IMR-90 (cell line): ENCODE results near the gene EDEM3. TPM values are rescaled to one million over a fixed set of nuclear protein-coding genes. Genes with fewer than 3 reads are reported as not detected.
A peak's percentile ranks its signal among the peaks of the same experiment; 100 is the strongest.

Experiments
- ATAC-seq: fragments of 200-7000 bp; cut with Tn5 transposase; 2 replicates; pipeline ENCODE4 v1.9.1; 2020; ENCODE audit warnings: low read depth, mild to moderate bottlenecking, moderate library complexity
- BruUV-seq: library from RNA; stranded (reverse); fragments of 400-500 nt; replicated peaks from 2 replicates; lab custom pipeline; 2021; lab: Mats Ljungman, UMichigan
- CTCF ChIA-PET: fragments of 300-600 bp; formaldehyde crosslinking; extraction: SDS; loops from one replicate; lab custom pipeline; 2021; ENCODE audit warnings: antibody characterized with exemption; lab: Yijun Ruan, JAX
- POLR2A ChIA-PET: fragments of 300-600 bp; sonication (Branson Sonifier 250); formaldehyde crosslinking; loops from one replicate; lab custom pipeline; 2022; ENCODE audit warnings: antibody characterized with exemption; ENCODE audit not compliant: unreplicated experiment; lab: Charles Lee
- DNase-seq: peaks from one replicate; pipeline ENCODE4 v3.0.0; 2013
- H2AFZ ChIP-seq: replicated peaks from 2 replicates; pipeline ENCODE3; 2013; ENCODE audit warnings: low read length, mild to moderate bottlenecking; ENCODE audit not compliant: poor library complexity
- H2AK5ac ChIP-seq: 2 replicates; pipeline ENCODE4 v1.6.1; 2013; ENCODE audit warnings: low read depth, low read length, inconsistent platforms
- H2AK9ac ChIP-seq: replicated peaks from 2 replicates; pipeline ENCODE3; 2013; ENCODE audit warnings: mild to moderate bottlenecking, low read depth, low read length, moderate library complexity; ENCODE audit not compliant: poor library complexity
- H2BK120ac ChIP-seq: 2 replicates; pipeline ENCODE4 v1.6.1; 2013; ENCODE audit warnings: low read depth, low read length, inconsistent platforms
- H2BK15ac ChIP-seq: 3 replicates; pipeline ENCODE4 v1.6.1; 2013; ENCODE audit warnings: low read depth, low read length, inconsistent platforms
- H2BK20ac ChIP-seq: 2 replicates; pipeline ENCODE4 v1.6.1; 2013; ENCODE audit warnings: low read depth, mild to moderate bottlenecking, inconsistent platforms, low read length, moderate library complexity
- H2BK5ac ChIP-seq: 2 replicates; pipeline ENCODE4 v1.6.1; 2013; ENCODE audit warnings: mild to moderate bottlenecking, low read depth, low read length, inconsistent platforms; ENCODE audit not compliant: poor library complexity, severe bottlenecking
- H3K14ac ChIP-seq: replicated peaks from 2 replicates; pipeline ENCODE4 v1.6.1; 2013; ENCODE audit warnings: low read depth, low read length, inconsistent platforms
- H3K18ac ChIP-seq: 2 replicates; pipeline ENCODE4 v1.6.1; 2013; ENCODE audit warnings: low read depth, low read length, control low read depth
- H3K23ac ChIP-seq: 2 replicates; pipeline ENCODE4 v1.6.1; 2013; ENCODE audit warnings: low read depth, low read length, inconsistent platforms
- H3K27ac ChIP-seq: 2 replicates; pipeline ENCODE4 v1.5.1; 2013; ENCODE audit warnings: mild to moderate bottlenecking, control low read depth, low read length; ENCODE audit not compliant: insufficient read depth
- H3K27me3 ChIP-seq: 2 replicates; pipeline ENCODE4 v1.6.1; 2013; ENCODE audit warnings: low read length; ENCODE audit not compliant: control insufficient read depth, insufficient read depth
- H3K36me3 ChIP-seq: 2 replicates; pipeline ENCODE4 v1.6.1; 2013; ENCODE audit warnings: low read length, mixed read lengths; ENCODE audit not compliant: control insufficient read depth, insufficient read depth
- H3K4ac ChIP-seq: 2 replicates; pipeline ENCODE4 v1.6.1; 2013; ENCODE audit warnings: low read depth, low read length, inconsistent platforms
- H3K4me1 ChIP-seq: 2 replicates; pipeline ENCODE4 v1.6.1; 2013; ENCODE audit warnings: low read length, mixed read lengths; ENCODE audit not compliant: control insufficient read depth, insufficient read depth
- H3K4me2 ChIP-seq: 2 replicates; pipeline ENCODE4 v1.6.1; 2013; ENCODE audit warnings: low read depth, mild to moderate bottlenecking, control low read depth, low read length, moderate library complexity
- H3K4me3 ChIP-seq: 2 replicates; pipeline ENCODE4 v1.5.1; 2013; ENCODE audit warnings: low read depth, mild to moderate bottlenecking, control low read depth, low read length, moderate library complexity; ENCODE audit not compliant: insufficient read depth
- H3K56ac ChIP-seq: 2 replicates; pipeline ENCODE4 v1.6.1; 2013; ENCODE audit warnings: low read length, inconsistent platforms; ENCODE audit not compliant: insufficient read depth; ENCODE audit errors: extremely low read depth
- H3K79me1 ChIP-seq, 2 experiments: 2 replicates each; pipeline ENCODE4 v1.6.1; 2013; ENCODE audit warnings: low read length in 2 of 2, inconsistent platforms in 1 of 2, low read depth in 1 of 2
- H3K9ac ChIP-seq: 2 replicates; pipeline ENCODE4 v1.6.1; 2013; ENCODE audit warnings: low read depth, low read length, control low read depth
- H3K9me1 ChIP-seq: 2 replicates; pipeline ENCODE4 v1.6.1; 2013; ENCODE audit warnings: low read length, inconsistent platforms; ENCODE audit not compliant: insufficient read depth
- H3K9me3 ChIP-seq: 2 replicates; pipeline ENCODE4 v1.6.1; 2013; ENCODE audit warnings: low read length; ENCODE audit not compliant: control insufficient read depth, insufficient read depth
- H4K20me1 ChIP-seq: 2 replicates; pipeline ENCODE4 v1.6.1; 2013; ENCODE audit warnings: low read length, inconsistent platforms; ENCODE audit not compliant: insufficient read depth
- H4K5ac ChIP-seq: 2 replicates; pipeline ENCODE4 v1.6.1; 2013; ENCODE audit warnings: mild to moderate bottlenecking, low read depth, low read length, control low read depth
- H4K8ac ChIP-seq, 2 experiments: 2 replicates each; pipeline ENCODE4 v1.6.1; 2013; ENCODE audit warnings: low read depth in 2 of 2, low read length in 2 of 2, control low read depth in 1 of 2, inconsistent platforms in 1 of 2
- H4K91ac ChIP-seq: 2 replicates; pipeline ENCODE4 v1.6.1; 2013; ENCODE audit warnings: low read depth, low read length, inconsistent platforms; ENCODE audit not compliant: insufficient read depth
- BHLHE40 ChIP-seq: fragments of 150-350 bp; IDR thresholded peaks from 2 replicates; pipeline ENCODE4 v1.6.1; 2016; ENCODE audit warnings: mild to moderate bottlenecking, low read depth, low read length
- CEBPB ChIP-seq: IDR thresholded peaks from 2 replicates; pipeline ENCODE4 v1.6.1; 2012; ENCODE audit warnings: low read depth, low read length, improper control_type of control experiment
- CHD1 ChIP-seq: IDR thresholded peaks from 2 replicates; pipeline ENCODE4 v1.6.1; 2012; ENCODE audit warnings: low read depth, low read length, improper control_type of control experiment
- CTCF ChIP-seq: conservative IDR thresholded peaks from 2 replicates; pipeline ENCODE4 v1.5.1; 2012; ENCODE audit warnings: mild to moderate bottlenecking, low read depth, low read length, improper control_type of control experiment
- ELK1 ChIP-seq: fragments of 150-350 bp; IDR thresholded peaks from 2 replicates; pipeline ENCODE4 v1.6.1; 2016; ENCODE audit warnings: low read depth, mild to moderate bottlenecking, low read length, moderate library complexity, borderline replicate concordance
- FOS ChIP-seq: fragments of 150-350 bp; IDR thresholded peaks from 2 replicates; pipeline ENCODE4 v1.6.1; 2016; ENCODE audit warnings: low read depth, low read length
- MAFK ChIP-seq: IDR thresholded peaks from 2 replicates; pipeline ENCODE4 v1.6.1; 2012; ENCODE audit warnings: low read depth, low read length, improper control_type of control experiment
- MAZ ChIP-seq: IDR thresholded peaks from 2 replicates; pipeline ENCODE4 v1.6.1; 2012; ENCODE audit warnings: low read depth, mild to moderate bottlenecking, low read length, improper control_type of control experiment, moderate library complexity, borderline replicate concordance
- MXI1 ChIP-seq: IDR thresholded peaks from 2 replicates; pipeline ENCODE4 v1.6.1; 2012; ENCODE audit warnings: low read depth, mild to moderate bottlenecking, low read length, moderate library complexity, borderline replicate concordance
- NFE2L2 ChIP-seq: fragments of 150-350 bp; IDR thresholded peaks from 2 replicates; pipeline ENCODE4 v1.6.1; 2016; ENCODE audit warnings: low read depth, mild to moderate bottlenecking, low read length
- POLR2A ChIP-seq: IDR thresholded peaks from 2 replicates; pipeline ENCODE4 v1.6.1; 2012; ENCODE audit warnings: mild to moderate bottlenecking, low read depth, low read length
- RAD21 ChIP-seq: IDR thresholded peaks from 2 replicates; pipeline ENCODE4 v1.6.1; 2012; ENCODE audit warnings: low read length, improper control_type of control experiment
- RCOR1 ChIP-seq: IDR thresholded peaks from 2 replicates; pipeline ENCODE4 v1.6.1; 2012; ENCODE audit warnings: mild to moderate bottlenecking, low read length, improper control_type of control experiment; ENCODE audit not compliant: insufficient replicate concordance
- RFX5 ChIP-seq: IDR thresholded peaks from 2 replicates; pipeline ENCODE4 v1.8.0; 2012; ENCODE audit warnings: low read depth, mild to moderate bottlenecking, low read length, moderate library complexity
- SMC3 ChIP-seq: fragments of 150-350 bp; IDR thresholded peaks from 2 replicates; pipeline ENCODE4 v1.6.1; 2016; ENCODE audit warnings: low read depth, mild to moderate bottlenecking, antibody characterized with exemption, low read length, moderate library complexity
- USF2 ChIP-seq: fragments of 150-350 bp; IDR thresholded peaks from 2 replicates; pipeline ENCODE4 v1.6.1; 2017; ENCODE audit warnings: mild to moderate bottlenecking, antibody characterized with exemption, low read length, low read depth
- WGBS, 2 experiments: methylation state at CpG; one replicate each; pipeline versions ENCODE4 v1.1.5 to v1.1.7; 2013; ENCODE audit warnings: missing lambda C conversion rate in 2 of 2; ENCODE audit not compliant: insufficient read length in 1 of 2; ENCODE audit errors: extremely low coverage in 2 of 2; 5-methylcytosine and 5-hydroxymethylcytosine counted together
- dilution Hi-C: fragments of 300-500 bp; cut with HindIII; formaldehyde crosslinking; loops from one replicate; pipeline ENCODE4 v1.14.3; 2018; ENCODE audit warnings: low sequenced_read_pairs; ENCODE audit not compliant: unreplicated experiment
- in situ Hi-C: fragments of 300-500 bp; cut with MboI; formaldehyde crosslinking; loops from 3 replicates; pipeline ENCODE4 v1.14.3; 2019; ENCODE audit warnings: low sequenced_read_pairs, inconsistent platforms, mixed read lengths
- intact Hi-C: fragments of 100-400 bp; cut with micrococcal nuclease; formaldehyde crosslinking; loops from 2 replicates; pipeline ENCODE4 v1.10.0; 2022
- polyA plus RNA-seq, 3 experiments: library from polyadenylated mRNA; depleted of rRNA; stranded (reverse); fragments of >200 nt; gene quantifications; 2 replicates each; pipeline ENCODE4 v1.2.3, GENCODE V29; 2012; ENCODE audit warnings: low replicate concordance in 1 of 3
- total RNA-seq: library from RNA; depleted of rRNA; stranded (reverse); fragments of >200 nt; gene quantifications from 2 replicates; pipeline ENCODE4 v1.2.3, GENCODE V29; 2012

The EDEM3 gene
- total and polyA plus RNA-seq, 2 of the 4 experiments (the other 2 are of a cell fraction): 17.5 to 29.9 TPM

- no peak overlapping the region for H3K9ac ChIP-seq
- peak overlapping the region; percentile 5 for H2AFZ ChIP-seq
- TF ChIP-seq CHD1 (no peak), NFE2L2 (no peak), POLR2A (no peak), ELK1 (no peak), CTCF (no peak), MAZ (no peak), RCOR1 (no peak), BHLHE40 (no peak), MAFK (no peak), CEBPB (no peak), RAD21 (no peak), SMC3 (no peak), FOS (no peak), USF2 (no peak), MXI1 (no peak), RFX5 (no peak)
- no peak overlapping the region for H3K18ac ChIP-seq
- ChIA-PET POLR2A (no interaction called here), CTCF (interaction anchor here (0.7 to 1.6 kb wide), 17 partner anchors 9 to 513 kb away, joined by 3 to 12 read pairs (median 4); no protein-coding TSS in a partner anchor)
- no peak overlapping the region for H3K14ac ChIP-seq
- intact Hi-C loops: loop anchor here (1.0 to 5.0 kb wide), 5 partner anchors 102 to 589 kb away; partner anchors contain the start of gene C1orf21
- H3K27ac ChIP-seq: no peak overlapping the region
- H3K36me3 ChIP-seq: no peaks in the 10 kb centered on the region
- no peak for DNase-seq
- no peaks in the 10 kb centered on the region for H4K20me1 ChIP-seq
- peaks cover 13% of the 10 kb centered on the region for H3K27me3 ChIP-seq
- dilution Hi-C loops: no loop called here
- H3K4me3 ChIP-seq: no peak overlapping the region
- H2BK20ac ChIP-seq: no peak overlapping the region
- no peak overlapping the region for H3K23ac ChIP-seq
- no peak overlapping the region for H2BK15ac ChIP-seq
- no peak overlapping the region for H4K91ac ChIP-seq
- no peak overlapping the region for H3K56ac ChIP-seq
- no peak overlapping the region for H3K4ac ChIP-seq
- in situ Hi-C loops: loop anchor here (5.0 to 25.0 kb wide), 3 partner anchors 440 to 1002 kb away; partner anchors contain the start of gene APOBEC4
- no peak overlapping the region for H2BK120ac ChIP-seq
- H2AK5ac ChIP-seq: no peak overlapping the region
- no peaks in the 10 kb centered on the region for H3K4me1 ChIP-seq
- H4K5ac ChIP-seq: no peak overlapping the region
- no peak overlapping the region for H4K8ac ChIP-seq
- H3K9me1 ChIP-seq: no peaks in the 10 kb centered on the region
- H3K79me1 ChIP-seq: no peaks in the 10 kb centered on the region
- H3K4me2 ChIP-seq: no peak overlapping the region
- ATAC-seq: no peak
- no peak overlapping the region for H2AK9ac ChIP-seq
- no peak overlapping the region for H2BK5ac ChIP-seq
- H3K9me3 ChIP-seq: no peaks in the 10 kb centered on the region
- BruUV-seq: no TSS peak
- no CpG with 5 or more reads among the region's 15 CpGs for WGBS, 2 experiments
Measured at GRCh38 chr1:184664661-184665060, 90.0 kb downstream of the EDEM3 start.
